GM19395 (cell line): Measurements from ENCODE around the gene GPR75.
"Not testable (repeated sequence)": the region's sequence is repeated elsewhere in the genome, so short reads cannot be mapped to it uniquely, and the experiment has no call there.

Source experiments
- ATAC-seq: cut with Tn5 transposase; IDR thresholded peaks from one replicate; pipeline ENCODE4 v1.9.1; 2021; ENCODE audit warnings: mild to moderate bottlenecking, moderate library complexity; ENCODE audit not compliant: unreplicated experiment

GPR75 gene

GRCh38 chr2:53854678-53855077, 5.1 kb downstream of the GPR75 start:
- ATAC-seq, result peak; percentile 60

- ATAC-seq, result no peak
These were observed 7.2 kb downstream of the GPR75 start for GRCh38 chr2:53852532-53852931.

- not testable (repeated sequence) for ATAC-seq
These were observed 8.6 kb downstream of the GPR75 start for GRCh38 chr2:53851052-53851757.

GRCh38 chr2:53848062-53848461, 11.7 kb downstream of the GPR75 start:
- ATAC-seq, result no peak

- ATAC-seq, result no peak
These were observed 16.2 kb downstream of the GPR75 start for GRCh38 chr2:53843595-53843994.

- no peak for ATAC-seq
These were observed 16.9 kb downstream of the GPR75 start for GRCh38 chr2:53842891-53843290.

GRCh38 chr2:53841651-53842050, 18.1 kb downstream of the GPR75 start:
- not testable (repeated sequence) for ATAC-seq

- ATAC-seq, result no peak
These were observed 19.2 kb downstream of the GPR75 start for GRCh38 chr2:53840580-53840979.

- not testable (repeated sequence) for ATAC-seq
These were observed 29.8 kb downstream of the GPR75 start for GRCh38 chr2:53829980-53830290.

GRCh38 chr2:53829273-53829979, 30.3 kb downstream of the GPR75 start:
- no peak for ATAC-seq

GRCh38 chr2:53828331-53828730, 31.4 kb downstream of the GPR75 start:
- ATAC-seq, result no peak

- ATAC-seq, result no peak
These were observed 32.2 kb downstream of the GPR75 start for GRCh38 chr2:53827398-53828175.

GRCh38 chr2:53826587-53827397, 33.0 kb downstream of the GPR75 start:
- no peak for ATAC-seq

GRCh38 chr2:53826030-53826410, 33.7 kb downstream of the GPR75 start:
- ATAC-seq, result no peak

- not testable (repeated sequence) for ATAC-seq
These were observed 36.1 kb downstream of the GPR75 start for GRCh38 chr2:53823639-53824038.

- no peak for ATAC-seq
These were observed 38.0 kb downstream of the GPR75 start for GRCh38 chr2:53821810-53822209.

GRCh38 chr2:53820711-53821110, 39.1 kb downstream of the GPR75 start:
- no peak for ATAC-seq

GRCh38 chr2:53820048-53820447, 39.7 kb downstream of the GPR75 start:
- ATAC-seq, result no peak

- ATAC-seq, result no peak
These were observed 40.1 kb downstream of the GPR75 start for GRCh38 chr2:53819634-53820033.

GRCh38 chr2:53818854-53819435, 40.8 kb downstream of the GPR75 start:
- ATAC-seq, result no peak

- no peak for ATAC-seq
These were observed 46.6 kb downstream of the GPR75 start for GRCh38 chr2:53813151-53813550.
